Stimulated activated CD4-positive, alpha-beta T cell treated with anti-CD3 and anti-CD28 coated beads, TNF-alpha, amount 100 ng/mL, for 1 hour (primary cell): Measurements from ENCODE around the gene SYCE3.
A peak's percentile ranks its signal among the peaks of the same experiment; 100 is the strongest.

Experiments used
- DNase-seq, 3 donors: peaks; one replicate each; pipeline ENCODE4 v3.0.0-alpha.2; 2020; ENCODE audit warnings: low read depth in 3 of 3, low spot score in 1 of 3

The SYCE3 gene

GRCh38 chr22:50532824-50533796, 29.6 kb downstream of the SYCE3 start:
- DNase-seq: no peak

GRCh38 chr22:50531962-50532674, 30.6 kb downstream of the SYCE3 start:
- no peak for DNase-seq

GRCh38 chr22:50531546-50531961, 31.2 kb downstream of the SYCE3 start:
- DNase-seq: peak in 1 of 3 donors; percentile 51

- peak; percentile 53 to 69 (median 54) for DNase-seq
These were observed 31.7 kb downstream of the SYCE3 start for GRCh38 chr22:50530877-50531545.

GRCh38 chr22:50530580-50530876, 32.2 kb downstream of the SYCE3 start:
- no peak for DNase-seq

GRCh38 chr22:50529897-50530579, 32.7 kb downstream of the SYCE3 start, which contains the start of gene TYMP:
TSS of gene TYMP (minus strand) at chr22:50530012. CDS start at chr22:50529709, 303 bp downstream.
- peak in 1 of 3 donors; percentile 61 for DNase-seq

GRCh38 chr22:50529416-50529896, 33.3 kb downstream of the SYCE3 start:
- no peak for DNase-seq

GRCh38 chr22:50528682-50529415, 33.9 kb downstream of the SYCE3 start:
- DNase-seq: no peak

- no peak for DNase-seq
These were observed 34.6 kb downstream of the SYCE3 start for GRCh38 chr22:50527921-50528681.

- no peak for DNase-seq
These were observed 35.6 kb downstream of the SYCE3 start for GRCh38 chr22:50526834-50527801.

GRCh38 chr22:50526108-50526833, 36.4 kb downstream of the SYCE3 start:
- peak; percentile 63 to 76 (median 75) for DNase-seq

- DNase-seq: no peak
These were observed 36.9 kb downstream of the SYCE3 start for GRCh38 chr22:50525858-50526107.

- peak; percentile 96 to 98 (median 97) for DNase-seq
These were observed 37.4 kb downstream of the SYCE3 start, which contains the start of gene SCO2 for GRCh38 chr22:50525104-50525857. TSS of gene SCO2 (minus strand) at chr22:50525598. CDS start at chr22:50524411, 1,187 bp downstream.

GRCh38 chr22:50524676-50525103, 38.0 kb downstream of the SYCE3 start:
- DNase-seq: no peak

GRCh38 chr22:50523806-50524675, 38.7 kb downstream of the SYCE3 start:
- no peak for DNase-seq

GRCh38 chr22:50523458-50523805, 39.3 kb downstream of the SYCE3 start:
- DNase-seq: no peak
